IPS-15b (cell line): ENCODE results near the gene SLC6A13.
"Not testable (repeated sequence)": the region's sequence is repeated elsewhere in the genome, so short reads cannot be mapped to it uniquely, and the experiment has no call there.

ENCODE experiments used
- H3K27me3 ChIP-seq: one replicate; pipeline ENCODE4 v1.6.1; 2013; ENCODE audit warnings: low read length; ENCODE audit not compliant: control insufficient read depth, insufficient read depth
- H3K36me3 ChIP-seq: one replicate; pipeline ENCODE4 v1.6.1; 2013; ENCODE audit warnings: low read length; ENCODE audit not compliant: control insufficient read depth, insufficient read depth
- H3K4me1 ChIP-seq: one replicate; pipeline ENCODE4 v1.6.1; 2013; ENCODE audit warnings: mild to moderate bottlenecking, low read length; ENCODE audit not compliant: control insufficient read depth, insufficient read depth
- H3K4me3 ChIP-seq: one replicate; pipeline ENCODE4 v1.5.1; 2013; ENCODE audit warnings: low read depth, low read length
- H3K9ac ChIP-seq: one replicate; pipeline ENCODE4 v1.6.1; 2013; ENCODE audit warnings: low read depth, mild to moderate bottlenecking, low read length
- H3K9me3 ChIP-seq: one replicate; pipeline ENCODE4 v1.6.1; 2013; ENCODE audit warnings: mild to moderate bottlenecking, low read length; ENCODE audit not compliant: control insufficient read depth, insufficient read depth

Gene SLC6A13

GRCh38 chr12:262817-263216, at the start of gene SLC6A13:
Gene SLC6A13, minus strand, starts transcription at chr12:262836. Its CDS starts 2,784 bp downstream, at chr12:260052.
- no peak within 1 kb of the TSS for H3K4me3 ChIP-seq
- no peaks in the 10 kb centered on the region for H3K27me3 ChIP-seq
- no peaks in the 10 kb centered on the region for H3K36me3 ChIP-seq
- no peak within 1 kb of the TSS for H3K9ac ChIP-seq
- no peaks in the 10 kb centered on the region for H3K9me3 ChIP-seq
- H3K4me1 ChIP-seq: peaks cover 4% of the 10 kb centered on the region

GRCh38 chr12:308511-308910, 45.9 kb upstream of the SLC6A13 start:
- Histone ChIP-seq H3K9me3 (no peaks in the 10 kb centered on the region), H3K36me3 (peaks cover 9% of the 10 kb centered on the region), H3K9ac (no peak overlapping the region), H3K4me1 (no peaks in the 10 kb centered on the region), H3K27me3 (no peaks in the 10 kb centered on the region), H3K4me3 (no peak overlapping the region)

GRCh38 chr12:307406-307805, 44.8 kb upstream of the SLC6A13 start:
- no peak overlapping the region for H3K9ac ChIP-seq
- peaks cover 9% of the 10 kb centered on the region for H3K36me3 ChIP-seq

GRCh38 chr12:304805-305204, 42.2 kb upstream of the SLC6A13 start:
- Histone ChIP-seq H3K4me1 (no peaks in the 10 kb centered on the region), H3K9me3 (no peaks in the 10 kb centered on the region), H3K4me3 (no peak overlapping the region), H3K9ac (no peak overlapping the region), H3K27me3 (no peaks in the 10 kb centered on the region), H3K36me3 (peaks cover 3% of the 10 kb centered on the region)

More at GRCh38 chr12:307406-307805, 44.8 kb upstream of the SLC6A13 start:
- Histone ChIP-seq H3K27me3 (no peaks in the 10 kb centered on the region), H3K4me3 (no peak overlapping the region), H3K9me3 (no peaks in the 10 kb centered on the region), H3K4me1 (no peaks in the 10 kb centered on the region)

- not testable (repeated sequence) for H3K27me3 ChIP-seq, H3K36me3 ChIP-seq, H3K9me3 ChIP-seq, H3K9ac ChIP-seq, H3K4me1 ChIP-seq, H3K4me3 ChIP-seq
These were observed 40.1 kb upstream of the SLC6A13 start for GRCh38 chr12:302766-303165.

GRCh38 chr12:300166-300565, 37.5 kb upstream of the SLC6A13 start:
- H3K9ac ChIP-seq, H3K9me3 ChIP-seq, H3K27me3 ChIP-seq, H3K36me3 ChIP-seq, H3K4me3 ChIP-seq, H3K4me1 ChIP-seq: not testable (repeated sequence)

- not testable (repeated sequence) for H3K9me3 ChIP-seq, H3K27me3 ChIP-seq, H3K9ac ChIP-seq, H3K4me1 ChIP-seq, H3K36me3 ChIP-seq, H3K4me3 ChIP-seq
These were observed 36.9 kb upstream of the SLC6A13 start for GRCh38 chr12:299511-299910.

- H3K36me3 ChIP-seq, H3K4me3 ChIP-seq, H3K9me3 ChIP-seq, H3K9ac ChIP-seq, H3K4me1 ChIP-seq, H3K27me3 ChIP-seq: not testable (repeated sequence)
These were observed 35.4 kb upstream of the SLC6A13 start for GRCh38 chr12:298059-298458.

GRCh38 chr12:295132-295531, 32.5 kb upstream of the SLC6A13 start:
- peaks cover 7% of the 10 kb centered on the region for H3K36me3 ChIP-seq
- no peak overlapping the region for H3K4me3 ChIP-seq
- H3K9ac ChIP-seq: no peak overlapping the region
- H3K9me3 ChIP-seq: no peaks in the 10 kb centered on the region
- H3K4me1 ChIP-seq: no peaks in the 10 kb centered on the region
- no peaks in the 10 kb centered on the region for H3K27me3 ChIP-seq

- Histone ChIP-seq H3K9me3 (no peaks in the 10 kb centered on the region), H3K27me3 (no peaks in the 10 kb centered on the region), H3K4me3 (no peak overlapping the region), H3K9ac (no peak overlapping the region), H3K4me1 (no peaks in the 10 kb centered on the region), H3K36me3 (peaks cover 7% of the 10 kb centered on the region)
These were observed 30.6 kb upstream of the SLC6A13 start for GRCh38 chr12:293199-293598.

- H3K36me3 ChIP-seq: peaks cover 7% of the 10 kb centered on the region
These were observed 29.6 kb upstream of the SLC6A13 start for GRCh38 chr12:292186-292585.

GRCh38 chr12:291153-291723, 28.6 kb upstream of the SLC6A13 start:
- Histone ChIP-seq H3K9me3 (no peaks in the 10 kb centered on the region), H3K9ac (no peak overlapping the region), H3K36me3 (peaks cover 7% of the 10 kb centered on the region), H3K4me3 (no peak overlapping the region), H3K27me3 (no peaks in the 10 kb centered on the region), H3K4me1 (no peaks in the 10 kb centered on the region)

More at GRCh38 chr12:292186-292585, 29.6 kb upstream of the SLC6A13 start:
- H3K9me3 ChIP-seq: no peaks in the 10 kb centered on the region
- no peaks in the 10 kb centered on the region for H3K27me3 ChIP-seq
- no peak overlapping the region for H3K9ac ChIP-seq
- H3K4me1 ChIP-seq: no peaks in the 10 kb centered on the region
- no peak overlapping the region for H3K4me3 ChIP-seq
